SIG-M5 treated with dmso at 0.1 percent for 504 hours (cell line): ENCODE measurements around the gene TMEM130.
"Not testable (repeated sequence)": the region's sequence is repeated elsewhere in the genome, so short reads cannot be mapped to it uniquely, and the experiment has no call there.

Source experiments
- DNase-seq: peaks from one replicate; lab custom pipeline; 2025; ENCODE audit not compliant: unreplicated experiment; lab: John Stamatoyannopoulos, UW

TMEM130 gene

DNA sequence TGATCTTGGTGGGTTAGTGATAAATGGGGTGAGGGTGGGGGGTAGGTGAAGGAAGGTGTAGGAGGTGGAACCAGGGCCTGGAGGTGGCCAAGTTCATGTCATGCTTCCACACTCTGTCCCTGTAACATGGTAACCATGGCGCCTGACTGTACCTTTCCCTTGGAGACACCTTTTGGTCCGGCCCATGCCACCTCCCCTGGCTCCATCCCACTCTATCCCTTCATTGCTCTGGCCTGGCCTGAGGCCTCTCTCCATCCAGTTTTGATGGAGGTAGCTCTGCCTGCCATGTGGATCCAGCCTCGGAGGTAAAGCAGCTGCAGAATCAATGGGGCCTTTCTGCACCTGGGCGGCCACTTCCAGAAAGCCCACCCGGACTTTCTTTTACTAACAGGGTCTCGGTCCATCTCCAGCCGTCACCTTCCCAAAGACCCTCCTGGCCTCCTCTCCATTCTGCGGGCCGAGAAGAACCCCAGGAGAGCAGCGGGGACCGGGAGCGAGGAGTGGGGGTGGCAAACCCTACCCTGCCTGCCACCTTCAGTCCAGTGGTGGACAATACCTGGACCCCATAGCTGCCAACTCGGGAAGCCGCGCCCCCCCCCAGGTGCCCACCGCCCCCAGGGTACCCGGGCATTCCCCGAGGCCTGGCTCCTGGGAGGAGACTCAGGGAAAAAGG, 8.0 kb upstream of the TMEM130 start:
- no peak for DNase-seq

DNA sequence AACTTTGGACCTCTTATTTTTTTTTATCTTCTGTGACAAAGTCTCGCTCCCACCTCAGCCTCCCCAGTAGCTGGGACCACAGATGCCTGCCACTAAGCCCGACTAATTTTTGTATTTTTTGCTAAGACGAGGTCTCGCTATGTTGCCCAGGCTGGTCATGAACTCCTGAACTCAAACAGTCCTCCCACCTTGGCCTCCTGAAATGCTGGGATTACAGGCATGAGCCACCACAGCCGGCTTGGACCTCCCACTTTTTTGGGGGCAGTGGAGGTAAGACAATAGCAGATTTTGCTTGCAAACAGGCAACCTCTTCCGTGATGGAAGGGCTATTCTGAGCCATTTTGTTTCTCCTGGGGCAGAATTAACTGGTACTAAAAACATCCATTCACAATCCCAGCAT, 7.3 kb upstream of the TMEM130 start:
- DNase-seq = no peak

- DNase-seq = no peak
Observed at GRCh38 chr7:98875501-98875900, 5.7 kb upstream of the TMEM130 start.

DNA sequence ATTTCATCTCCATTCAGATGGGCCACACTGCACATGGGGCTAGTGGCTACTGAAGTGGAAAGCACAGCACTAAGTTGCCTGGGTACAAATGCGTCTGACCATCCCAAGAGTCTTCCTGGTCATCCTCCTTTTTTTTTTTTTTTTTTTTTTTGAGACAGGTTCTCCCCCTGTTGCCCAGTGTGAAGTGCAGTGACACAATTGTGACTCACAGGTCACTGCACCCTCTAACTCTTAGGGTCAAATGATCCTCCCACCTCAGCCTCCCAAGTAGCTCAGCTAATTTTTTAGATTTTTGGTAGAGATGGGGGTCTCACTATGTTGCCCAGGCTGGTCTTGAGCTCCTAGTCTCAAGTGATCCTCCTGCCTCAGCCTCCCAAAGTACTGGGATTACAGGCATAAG, 5.1 kb upstream of the TMEM130 start:
- no peak for DNase-seq

- DNase-seq = not testable (repeated sequence)
Observed at GRCh38 chr7:98873610-98874009, 3.8 kb upstream of the TMEM130 start.

DNA sequence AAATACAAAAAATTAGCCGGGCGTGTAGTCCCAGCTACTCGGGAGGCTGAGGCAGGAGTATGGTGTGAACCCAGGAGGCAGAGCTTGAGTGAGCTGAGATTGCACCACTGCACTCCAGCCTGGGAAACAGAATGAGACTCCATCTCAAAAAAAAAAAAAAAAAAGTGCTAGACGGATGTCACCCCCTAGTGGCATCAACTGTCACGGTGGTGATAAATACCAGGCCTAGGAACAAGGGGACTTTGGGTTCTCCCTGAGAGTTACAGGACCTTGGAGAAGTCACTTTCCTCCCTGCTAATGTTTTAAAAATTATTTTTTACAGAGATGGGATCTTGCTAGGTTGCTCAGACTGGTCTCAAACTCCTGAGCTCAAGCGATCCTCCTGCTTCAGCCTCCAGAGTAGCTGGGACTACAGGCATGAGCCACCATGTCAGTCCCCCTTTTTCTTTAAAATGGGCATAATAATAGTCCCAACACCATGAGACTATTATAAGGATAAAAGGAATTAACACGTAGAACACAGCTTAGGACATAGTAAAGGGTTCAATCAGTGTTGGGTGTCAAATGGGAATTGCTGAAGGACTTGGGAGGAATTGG, 2.6 kb upstream of the TMEM130 start:
- peak; percentile 35 for DNase-seq

- no peak for DNase-seq
Observed at GRCh38 chr7:98870807-98871491, 1.1 kb upstream of the TMEM130 start.

DNA sequence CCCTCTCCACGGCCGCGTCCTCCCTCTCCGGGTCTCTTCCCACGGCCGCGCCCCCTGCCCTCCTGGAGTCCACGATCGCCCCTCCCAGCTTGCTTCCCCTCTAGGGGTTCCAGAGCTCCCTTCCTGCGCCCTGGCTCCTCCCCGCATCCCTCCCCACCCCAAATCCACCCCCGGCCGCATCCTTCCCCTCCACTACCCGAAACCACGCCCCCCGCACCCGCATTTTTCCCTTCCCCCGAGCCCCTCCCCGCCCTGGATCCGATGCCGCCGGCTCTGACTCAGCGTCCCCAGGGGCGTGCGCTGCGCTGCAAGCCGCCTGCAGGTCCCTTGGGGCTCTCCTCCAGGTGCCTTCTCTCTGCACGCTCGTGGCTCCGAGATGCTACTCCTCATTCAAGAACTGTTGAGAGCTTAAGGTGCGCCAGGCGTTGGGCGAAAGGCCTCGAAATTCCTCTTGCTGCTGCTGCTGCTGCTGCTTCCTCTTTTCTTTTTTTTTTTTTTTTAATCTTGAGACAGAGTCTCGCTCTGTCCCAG, 372 bp upstream of the TMEM130 start:
- peak; percentile 55 for DNase-seq

GRCh38 chr7:98869027-98869596, 702 bp downstream of the TMEM130 start:
- no peak for DNase-seq

DNA sequence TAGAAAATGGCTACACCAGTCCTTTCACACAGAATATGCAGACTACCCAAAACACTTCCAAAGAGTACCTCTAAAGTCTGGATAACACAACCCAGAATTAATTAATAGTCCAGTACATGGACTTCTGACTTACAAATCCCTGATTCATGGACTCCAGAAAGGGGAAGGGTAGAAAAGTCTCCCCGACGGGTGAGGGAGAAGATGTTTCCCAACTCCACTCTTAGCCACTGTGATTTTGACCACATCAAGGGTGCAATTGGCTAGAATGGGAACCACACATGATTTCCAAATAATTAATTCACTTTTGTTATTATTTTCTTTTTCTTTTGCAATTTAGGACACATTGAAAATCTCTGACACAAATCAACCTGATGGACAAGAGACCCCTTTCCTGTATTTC, 1.4 kb downstream of the TMEM130 start:
- DNase-seq = peak; percentile 12

- no peak for DNase-seq
Observed at GRCh38 chr7:98866765-98867164, 3.0 kb downstream of the TMEM130 start.

GRCh38 chr7:98866351-98866750, 3.5 kb downstream of the TMEM130 start:
- no peak for DNase-seq

DNA sequence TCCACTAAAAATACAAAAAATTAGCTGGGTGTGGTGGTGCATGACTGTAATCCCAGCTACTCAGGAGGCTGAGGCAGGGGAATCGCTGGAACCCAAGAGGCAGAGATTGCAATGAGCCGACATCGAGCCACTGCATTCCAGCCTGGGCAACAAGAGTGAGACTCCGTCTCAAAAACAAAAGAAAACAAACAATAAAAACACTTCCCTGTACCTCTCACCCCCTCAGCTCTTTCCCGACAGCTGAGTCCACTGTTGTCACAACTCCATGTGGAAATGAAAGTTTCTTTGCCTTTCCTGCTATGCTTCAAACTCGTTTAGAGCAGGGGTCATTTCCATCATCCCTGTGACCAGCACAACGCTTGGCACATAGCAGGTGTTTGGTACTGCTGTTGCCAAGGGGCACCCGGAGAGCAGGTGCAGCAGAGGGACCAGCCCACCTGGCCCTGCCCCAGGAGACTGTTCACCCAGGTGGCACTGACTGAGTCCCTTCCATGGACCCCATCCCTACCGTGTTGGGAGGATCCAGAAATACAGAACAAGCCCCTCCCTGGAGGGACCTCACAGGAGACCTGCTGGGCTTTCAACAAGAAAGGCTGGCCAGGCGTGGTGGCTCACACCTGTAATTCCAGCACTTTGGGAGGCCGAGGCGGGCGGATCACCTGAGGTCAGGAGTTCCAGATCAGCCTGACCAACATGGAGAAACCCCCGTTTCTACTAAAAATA, 4.9 kb downstream of the TMEM130 start:
- no peak for DNase-seq

- DNase-seq = no peak
Observed at GRCh38 chr7:98863601-98864000, 6.2 kb downstream of the TMEM130 start.

DNA sequence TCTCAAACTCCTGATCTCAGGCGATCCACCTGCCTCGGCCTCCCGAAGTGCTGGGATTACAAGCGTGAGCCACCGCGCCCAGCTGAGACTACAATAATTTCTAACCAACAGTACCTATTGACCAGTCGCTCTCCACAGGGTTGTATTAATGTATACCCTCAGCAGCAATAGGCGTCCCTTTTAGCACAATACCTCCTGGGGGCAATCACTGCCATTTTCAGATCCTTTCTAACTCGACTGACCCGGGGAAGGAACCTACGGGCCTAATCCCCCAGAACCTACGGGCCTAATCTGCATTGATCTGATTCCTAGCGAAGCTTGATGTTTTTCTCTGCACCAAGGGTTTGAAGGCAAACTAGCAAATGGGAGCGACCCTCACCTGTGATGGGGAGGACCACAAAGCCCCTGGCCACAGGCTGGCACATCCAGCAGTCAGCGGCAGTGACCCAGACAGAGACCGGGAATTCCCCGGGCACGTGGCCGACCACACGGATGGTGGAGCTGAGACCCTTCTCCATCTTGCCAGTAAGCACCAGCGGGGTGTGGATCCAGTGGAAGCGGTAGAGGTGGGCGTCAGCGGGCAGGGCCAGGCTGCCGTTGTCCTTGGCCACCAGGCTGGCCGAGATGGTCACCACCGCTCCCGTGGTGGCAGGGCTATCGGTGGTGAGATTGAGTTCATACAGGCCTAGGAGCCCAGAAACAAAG, 6.9 kb downstream of the TMEM130 start:
- no peak for DNase-seq

DNA sequence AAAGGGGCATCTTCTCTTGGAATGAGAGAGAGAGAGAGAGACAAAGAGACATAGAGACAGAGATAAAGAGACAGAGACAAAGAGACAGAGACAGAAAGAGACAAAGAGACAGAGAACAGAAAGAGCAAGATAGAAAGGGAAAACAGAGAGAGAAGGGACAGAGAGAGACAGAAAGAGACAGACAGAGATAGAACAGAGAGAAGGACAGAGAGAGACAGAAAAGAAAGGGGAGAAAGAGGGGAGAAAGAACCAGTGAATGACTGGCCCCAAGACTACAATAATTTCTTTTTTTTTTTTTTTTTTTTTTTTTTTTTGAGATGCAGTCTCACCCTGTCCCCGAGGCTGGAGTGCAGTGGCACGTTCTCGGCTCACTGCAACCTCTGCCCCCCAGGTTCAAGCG, 7.6 kb downstream of the TMEM130 start:
- DNase-seq = no peak

DNA sequence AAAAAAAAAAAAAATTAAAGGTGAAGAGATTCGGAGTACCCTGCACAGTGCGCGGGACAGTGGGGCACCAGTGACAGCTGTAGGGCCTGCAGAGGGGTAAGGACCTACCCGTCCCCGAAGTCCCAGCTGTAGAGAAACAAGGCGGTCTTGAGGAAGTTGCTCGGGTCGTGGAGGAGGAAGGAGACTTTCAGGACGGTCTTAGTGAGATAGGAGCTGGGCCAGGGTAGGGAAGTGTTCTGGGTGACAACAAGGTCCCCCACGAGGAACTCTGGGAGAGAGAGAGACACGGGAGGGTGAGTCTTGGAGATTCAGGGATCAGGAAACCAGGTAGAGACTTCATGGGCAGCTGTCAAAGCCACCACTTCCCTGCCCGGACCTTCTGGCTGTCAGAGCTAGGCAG, 9.7 kb downstream of the TMEM130 start:
- no peak for DNase-seq

DNA sequence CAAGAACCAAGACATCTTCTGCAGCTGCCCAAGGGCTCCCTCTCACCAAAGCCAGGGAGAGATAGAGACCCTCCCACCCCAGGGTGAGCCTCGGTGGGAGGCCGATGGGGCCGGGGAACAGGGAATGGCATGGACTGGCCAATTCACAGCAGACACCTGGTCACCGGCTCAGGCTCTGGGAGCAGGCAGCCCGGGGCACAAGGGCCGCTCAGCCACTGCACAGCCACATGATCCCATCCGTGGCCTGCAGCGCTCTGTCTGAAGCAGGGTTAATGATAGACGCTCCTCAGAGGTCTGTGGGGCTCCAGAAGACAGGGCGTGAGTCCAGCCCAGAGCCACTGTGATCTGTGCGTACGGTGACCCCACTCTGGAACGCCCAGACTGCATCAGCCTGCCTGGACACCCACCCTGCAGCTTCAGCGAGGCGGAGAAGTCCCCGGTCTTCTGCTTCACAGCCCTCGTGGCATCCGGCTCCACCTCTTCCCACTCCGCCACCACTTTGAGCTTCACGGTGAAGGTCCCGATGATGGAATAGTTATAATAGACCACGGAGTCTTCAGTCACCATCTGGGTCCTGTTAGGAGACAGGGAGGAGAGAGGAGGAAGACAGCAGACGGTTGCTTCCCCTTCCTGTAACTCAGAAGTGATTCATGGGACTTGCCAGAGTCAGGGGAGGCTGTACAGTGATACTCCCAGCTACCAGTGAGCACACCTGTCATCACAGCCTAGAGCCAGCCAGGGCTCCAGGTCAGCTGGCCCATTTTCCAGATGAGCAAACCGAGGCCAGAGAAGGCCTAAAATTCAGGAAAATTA, 14.0 kb downstream of the TMEM130 start:
- no peak for DNase-seq

DNA sequence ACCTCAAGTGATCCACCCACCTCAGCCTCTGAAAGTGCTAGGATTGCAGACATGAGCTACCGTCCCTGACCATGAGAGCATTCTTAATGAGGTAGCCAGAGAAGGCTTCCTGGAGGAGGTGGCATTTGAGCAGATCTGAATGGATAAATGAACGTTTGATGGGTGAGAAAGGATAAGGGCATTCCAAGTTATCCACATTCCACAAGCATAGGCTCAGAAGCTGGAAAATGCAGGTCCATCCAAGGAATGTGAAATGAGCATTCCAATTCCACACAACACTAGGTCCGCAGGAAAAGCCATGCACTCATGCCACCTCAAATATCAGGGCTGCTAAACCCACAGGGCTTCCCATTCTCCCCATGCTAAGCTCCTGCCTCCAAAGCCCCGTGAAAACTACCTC, 17.0 kb downstream of the TMEM130 start:
- no peak for DNase-seq

- no peak for DNase-seq
Observed at GRCh38 chr7:98848918-98849317, 20.9 kb downstream of the TMEM130 start.
